CD4-positive, alpha-beta T cell treated with Interleukin-21 for 1 hour (primary cell): ENCODE results near the gene SLC25A4.
"Not testable (repeated sequence)": the region's sequence is repeated elsewhere in the genome, so short reads cannot be mapped to it uniquely, and the experiment has no call there.

Source experiments
- DNase-seq: peaks from one replicate; pipeline ENCODE4 v3.0.0-alpha.2; 2020

SLC25A4 gene

GRCh38 chr4:185186769-185187168, 43.7 kb downstream of the SLC25A4 start:
- DNase-seq, result no peak

- no peak for DNase-seq
Observed at GRCh38 chr4:185189606-185190305, 46.7 kb downstream of the SLC25A4 start.

- DNase-seq, result no peak
Observed at GRCh38 chr4:185190306-185190856, 47.3 kb downstream of the SLC25A4 start.

- no peak for DNase-seq
Observed at GRCh38 chr4:185192059-185192458, 49.0 kb downstream of the SLC25A4 start.

- DNase-seq, result no peak
Observed at GRCh38 chr4:185194924-185195888, 52.1 kb downstream of the SLC25A4 start.

GRCh38 chr4:185196437-185196836, 53.4 kb downstream of the SLC25A4 start:
- no peak for DNase-seq

GRCh38 chr4:185198189-185198588, 55.1 kb downstream of the SLC25A4 start:
- not testable (repeated sequence) for DNase-seq
